ENCODE results near the gene TMEM132C. TPM values are rescaled to one million over a fixed set of nuclear protein-coding genes. Genes with fewer than 3 reads are reported as not detected.

TMEM132C gene
- polyA plus RNA-seq, 1 of the 3 experiments (the other 2 are of a cell fraction) = not detected

DNA sequence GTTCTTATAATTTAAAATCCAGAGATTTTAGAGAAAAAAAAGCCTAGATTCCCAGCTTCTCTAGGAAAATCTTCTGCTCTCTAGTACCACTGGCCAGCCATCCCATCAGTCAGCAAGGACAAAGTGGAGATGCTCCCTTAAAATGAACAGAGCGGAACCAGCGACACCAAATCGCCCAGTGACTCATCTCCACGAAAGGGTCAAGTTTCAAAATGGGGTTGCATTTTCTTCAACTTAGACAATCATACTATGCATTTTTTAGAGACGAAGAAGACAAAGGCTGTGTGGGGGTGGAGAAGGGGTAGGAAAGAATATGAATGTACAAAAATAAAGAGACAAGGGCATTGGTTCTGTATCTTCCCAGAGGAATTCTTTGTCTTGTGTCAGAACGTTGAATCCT, 344.8 kb downstream of the TMEM132C start:
- no peak overlapping the region for H2AFZ ChIP-seq (ENCODE audit: low read depth)
- CTCF ChIA-PET = no interaction called here
- no peaks in the 10 kb centered on the region for H3F3A ChIP-seq (replicated peaks; ENCODE audit: insufficient read depth)
- no peak overlapping the region for H3K27ac ChIP-seq (ENCODE audit: low read depth in 2 of 2, low read length in 1 of 2)
- H3K9me3 ChIP-seq = no peaks in the 10 kb centered on the region
- POLR2A ChIA-PET = no interaction called here
- H4K20me1 ChIP-seq (ENCODE audit: insufficient read depth) = no peaks in the 10 kb centered on the region
- H3K9ac ChIP-seq = no peak overlapping the region
- DNase-seq = no peak
- no peaks in the 10 kb centered on the region for H3K36me3 ChIP-seq (replicated peaks in 1 of 2; ENCODE audit: control insufficient read depth in 1 of 2, insufficient read depth in 2 of 2, low read length in 1 of 2)
- no peak for TF ChIP-seq RFX5 (IDR thresholded peaks at IDR 0.05; ENCODE audit: low read length)
- TF ChIP-seq NRF1 (IDR thresholded peaks at IDR 0.05; ENCODE audit: low read depth, low read length) = no peak
- TF ChIP-seq SIN3A (IDR thresholded peaks at IDR 0.05; ENCODE audit: borderline replicate concordance, low read depth, low read length) = no peak
- no peak for TF ChIP-seq SMC3 (IDR thresholded peaks at IDR 0.05; ENCODE audit: low read depth, low read length)
- TF ChIP-seq, protein P1, sequence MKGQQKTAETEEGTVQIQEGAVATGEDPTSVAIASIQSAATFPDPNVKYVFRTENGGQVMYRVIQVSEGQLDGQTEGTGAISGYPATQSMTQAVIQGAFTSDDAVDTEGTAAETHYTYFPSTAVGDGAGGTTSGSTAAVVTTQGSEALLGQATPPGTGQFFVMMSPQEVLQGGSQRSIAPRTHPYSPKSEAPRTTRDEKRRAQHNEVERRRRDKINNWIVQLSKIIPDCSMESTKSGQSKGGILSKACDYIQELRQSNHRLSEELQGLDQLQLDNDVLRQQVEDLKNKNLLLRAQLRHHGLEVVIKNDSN (IDR thresholded peaks at IDR 0.05; ENCODE audit: borderline replicate concordance, low read depth) = no peak
- TF ChIP-seq GATA2 (CRISPR knock-in tag; IDR thresholded peaks at IDR 0.05) = no peak
- no peak for TF ChIP-seq MXI1 (IDR thresholded peaks at IDR 0.05; ENCODE audit: low read depth, low read length)
- no peak for TF ChIP-seq MEF2A (IDR thresholded peaks at IDR 0.05; ENCODE audit: borderline replicate concordance, low read depth)
- TF ChIP-seq, protein P2, sequence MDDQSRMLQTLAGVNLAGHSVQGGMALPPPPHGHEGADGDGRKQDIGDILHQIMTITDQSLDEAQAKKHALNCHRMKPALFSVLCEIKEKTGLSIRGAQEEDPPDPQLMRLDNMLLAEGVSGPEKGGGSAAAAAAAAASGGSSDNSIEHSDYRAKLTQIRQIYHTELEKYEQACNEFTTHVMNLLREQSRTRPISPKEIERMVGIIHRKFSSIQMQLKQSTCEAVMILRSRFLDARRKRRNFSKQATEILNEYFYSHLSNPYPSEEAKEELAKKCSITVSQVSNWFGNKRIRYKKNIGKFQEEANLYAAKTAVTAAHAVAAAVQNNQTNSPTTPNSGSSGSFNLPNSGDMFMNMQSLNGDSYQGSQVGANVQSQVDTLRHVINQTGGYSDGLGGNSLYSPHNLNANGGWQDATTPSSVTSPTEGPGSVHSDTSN (IDR thresholded peaks at IDR 0.05) = no peak
- no peak for TF ChIP-seq FOSL2 (IDR thresholded peaks at IDR 0.05; ENCODE audit: borderline replicate concordance, low read depth)
- TF ChIP-seq, protein P3, sequence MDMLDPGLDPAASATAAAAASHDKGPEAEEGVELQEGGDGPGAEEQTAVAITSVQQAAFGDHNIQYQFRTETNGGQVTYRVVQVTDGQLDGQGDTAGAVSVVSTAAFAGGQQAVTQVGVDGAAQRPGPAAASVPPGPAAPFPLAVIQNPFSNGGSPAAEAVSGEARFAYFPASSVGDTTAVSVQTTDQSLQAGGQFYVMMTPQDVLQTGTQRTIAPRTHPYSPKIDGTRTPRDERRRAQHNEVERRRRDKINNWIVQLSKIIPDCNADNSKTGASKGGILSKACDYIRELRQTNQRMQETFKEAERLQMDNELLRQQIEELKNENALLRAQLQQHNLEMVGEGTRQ (IDR thresholded peaks at IDR 0.05; ENCODE audit: borderline replicate concordance, low read depth, low read length) = no peak
- TF ChIP-seq, protein P4, sequence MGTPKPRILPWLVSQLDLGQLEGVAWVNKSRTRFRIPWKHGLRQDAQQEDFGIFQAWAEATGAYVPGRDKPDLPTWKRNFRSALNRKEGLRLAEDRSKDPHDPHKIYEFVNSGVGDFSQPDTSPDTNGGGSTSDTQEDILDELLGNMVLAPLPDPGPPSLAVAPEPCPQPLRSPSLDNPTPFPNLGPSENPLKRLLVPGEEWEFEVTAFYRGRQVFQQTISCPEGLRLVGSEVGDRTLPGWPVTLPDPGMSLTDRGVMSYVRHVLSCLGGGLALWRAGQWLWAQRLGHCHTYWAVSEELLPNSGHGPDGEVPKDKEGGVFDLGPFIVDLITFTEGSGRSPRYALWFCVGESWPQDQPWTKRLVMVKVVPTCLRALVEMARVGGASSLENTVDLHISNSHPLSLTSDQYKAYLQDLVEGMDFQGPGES (IDR thresholded peaks at IDR 0.05; ENCODE audit: low read depth, low read length) = no peak
- no peak for TF ChIP-seq RXRA (IDR thresholded peaks at IDR 0.05; ENCODE audit: borderline replicate concordance, low read depth)
- TF ChIP-seq GABPA (IDR thresholded peaks at IDR 0.05; ENCODE audit: low read depth) = no peak
- H3K27me3 ChIP-seq (ENCODE audit: insufficient read depth) = no peaks in the 10 kb centered on the region
- no peaks in the 10 kb centered on the region for H3K79me2 ChIP-seq (ENCODE audit: insufficient read depth)
- no peak overlapping the region for H3K4me2 ChIP-seq
- H3K4me1 ChIP-seq (ENCODE audit: control insufficient read depth in 1 of 2, insufficient read depth in 2 of 2, low read depth in 1 of 2, low read length in 1 of 2) = no peaks in the 10 kb centered on the region; a peak in 1 of 4 replicates
- no peak overlapping the region for H3K4me3 ChIP-seq (ENCODE audit: low read depth in 2 of 2, low read length in 1 of 2)
- 12% methylated on average over 6 of the region's 6 CpGs for WGBS (ENCODE audit: low lambda C conversion rate)
- H3K9me2 ChIP-seq = no peaks in the 10 kb centered on the region

Data from SK-N-SH (cell line).